Heart right ventricle (tissue), 16 donors: ENCODE measurements around the gene PAQR5. TPM values are rescaled to one million over a fixed set of nuclear protein-coding genes. Genes with fewer than 3 reads are reported as not detected.
A peak's percentile ranks its signal among the peaks of the same experiment; 100 is the strongest.

Experiments
- ATAC-seq, 8 donors: fragments of 200-7000 bp; cut with Tn5 transposase; one replicate each; pipeline ENCODE4 v1.9.1; 2020; ENCODE audit warnings: mild to moderate bottlenecking in 8 of 8, moderate library complexity in 8 of 8, moderate number of reproducible peaks in 1 of 8
- DNase-seq, 2 donors: peaks; one replicate each; pipeline ENCODE4 v3.0.0-alpha.2; 2020
- H3K27ac ChIP-seq, 10 donors: fragments of 200-600 bp; sonication (generic) in 2 of 10; one replicate each; pipeline versions ENCODE4 v1.5.0 to v1.8.0; 2020 to 2022; ENCODE audit warnings: mild to moderate bottlenecking in 3 of 10
- H3K27me3 ChIP-seq, 7 donors: fragments of 200-600 bp; one replicate each; pipeline ENCODE4 v1.8.0; 2021 to 2022; ENCODE audit warnings: mild to moderate bottlenecking in 2 of 7
- H3K36me3 ChIP-seq, 9 donors: fragments of 200-600 bp; sonication (generic) in 1 of 9; one replicate each; pipeline versions ENCODE4 v1.5.0 to v1.8.0; 2020 to 2022; ENCODE audit warnings: mild to moderate bottlenecking in 2 of 9
- H3K4me1 ChIP-seq, 9 donors: fragments of 200-600 bp; sonication (generic) in 1 of 9; one replicate each; pipeline versions ENCODE4 v1.5.0 to v1.8.0; 2020 to 2022; ENCODE audit warnings: mild to moderate bottlenecking in 4 of 9
- H3K4me3 ChIP-seq, 10 donors: fragments of 200-600 bp; sonication (generic) in 2 of 10; one replicate each; pipeline versions ENCODE4 v1.5.0 to v1.8.0; 2020 to 2022; ENCODE audit warnings: mild to moderate bottlenecking in 7 of 10, moderate library complexity in 2 of 10
- H3K9me3 ChIP-seq, 11 donors: fragments of 200-600 bp in 10 of 11; sonication (generic) in 2 of 11; one replicate each; pipeline versions ENCODE4 v1.5.0 to v1.8.0; 2013 to 2022; ENCODE audit warnings: mild to moderate bottlenecking in 2 of 11, control low read depth in 1 of 11, moderate library complexity in 1 of 11
- WGBS, 2 donors: extraction: QIAGEN DNeasy Blood & Tissue Kit; methylation state at CpG; one replicate each; pipeline ENCODE4 v1.1.7; 2013; ENCODE audit warnings: inconsistent platforms in 1 of 2; 5-methylcytosine and 5-hydroxymethylcytosine counted together
- intact Hi-C, 10 donors: fragments of 100-400 bp; cut with DNase I; formaldehyde crosslinking; loops; one replicate each; pipeline versions ENCODE4 v1.11.1 to v1.14.2; 2022
- polyA plus RNA-seq, 2 donors: library from polyadenylated mRNA; stranded (reverse); fragments of 200-250 nt; gene quantifications; one replicate each; pipeline ENCODE4 v1.2.3, GENCODE V29; 2013
- total RNA-seq, 10 donors: library from RNA; stranded (reverse); fragmentation: NEBNext Ultra II Directional in 3 of 10; extraction: Animal tissue kit (Norgen Biotek cat#: 25700) in 3 of 10; gene quantifications; one replicate each; pipeline versions ENCODE4 v1.2.1 to v1.2.4, GENCODE V29; 2021 to 2023
- TF ChIP-seq, protein P1 (sequence below), 9 donors: fragments of 200-600 bp; sonication (generic) in 2 of 9; IDR thresholded peaks; one replicate each; pipeline versions ENCODE4 v1.5.0 to v1.8.0; 2021 to 2022; ENCODE audit warnings: antibody characterized with exemption in 9 of 9, mild to moderate bottlenecking in 5 of 9, moderate library complexity in 1 of 9
- donor health status: Arrhythmogenic right ventricular cardiomyopathy.
- donor health status: ischemic (EF 13 %, LVEDD 7.1; RV severe dilation, severe dysfunction).
- donor health status: healthy with polysubstance abuse.
- donor health status: DM: no; HTN: yes; CAD: no.
- donor health status: DM: no; HTN: no; CAD: no.
- donor health status: ischemic (EF 25% LVEDD 6.9; RV normal size, moderate dysfunction).
- donor health status: ischemic (EF 25% LVEDD 5.7; RV mildly dilated, moderate dysfunction).
- donor health status: healthy.
- donor health status: DM: yes; HTN: yes; CAD: no.
- donor health status: Ischemic cardiomyopathy.
- donor health status: ischemic (EF 35%, LVEDD 5.7; RV mildly dilated, moderate dysfunction).
- donor health status: nonischemic (EF 11% LVEDD 7.7; RV severe dilation, severe dysfunction).
- donor health status: DM: yes; HTN: yes; CAD: no.
- donor health status: PGD.
- donor health status: ischemic (EF 29% LVEDD 5.4; RV normal size, mild dysfunction).
- donor health status: nonischemic (EF 23%, LVEDD 6.1; RV moderate dilation, normal function).

The PAQR5 gene
- total and polyA plus RNA-seq, 12 donors: 0.32 to 1.0 (median 0.60) TPM

DNA sequence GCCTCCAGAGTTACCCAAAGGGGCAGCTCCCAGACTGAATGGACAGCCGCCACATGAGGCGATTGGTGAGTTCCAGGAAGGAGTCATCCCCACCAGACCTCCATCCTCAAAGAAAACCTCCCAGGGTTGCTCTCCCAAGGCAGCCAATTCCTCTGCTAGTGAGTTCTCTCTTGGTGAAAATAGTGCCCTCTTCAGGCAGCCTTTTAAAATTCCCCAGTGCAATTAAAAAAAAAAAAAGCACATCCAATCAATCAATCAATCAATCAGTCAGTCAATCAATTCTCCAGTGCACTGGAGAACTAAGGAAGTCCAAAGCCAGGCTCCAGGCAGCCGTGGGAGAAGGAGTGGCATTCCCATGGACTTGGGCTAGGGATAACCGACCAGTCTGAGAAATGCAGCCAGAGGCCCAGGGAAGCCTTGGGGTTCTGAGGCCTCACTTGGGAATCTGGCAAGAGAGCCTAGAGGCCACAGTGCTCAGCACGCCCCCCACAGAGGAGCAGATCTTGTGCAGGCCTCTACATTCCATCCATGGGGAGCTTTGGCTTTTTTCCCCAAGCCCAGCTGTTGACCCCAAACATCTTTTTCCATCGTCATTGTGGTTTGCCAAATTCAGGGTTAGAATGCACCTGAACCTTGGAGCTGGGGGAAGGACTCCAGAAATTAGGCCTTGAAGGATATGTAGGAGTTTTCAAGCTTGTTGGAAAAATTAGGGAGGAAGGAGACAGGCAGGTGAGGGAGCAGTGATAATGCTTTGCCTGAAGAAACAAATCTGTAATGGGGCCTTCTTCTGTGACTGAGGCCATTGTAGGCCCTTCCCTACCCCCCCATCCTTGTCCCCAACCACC lies 4.8 kb downstream of the PAQR5 start:
- peak overlapping the region in 1 of 10 donors; percentile 59 for H3K27ac ChIP-seq
- peaks cover 0 to 32% (median 23%) of the 10 kb centered on the region in 7 donors for H3K27me3 ChIP-seq
- H3K4me1 ChIP-seq: peaks cover 0 to 19% (median 11%) of the 10 kb centered on the region in 9 donors
- no peak overlapping the region for H3K4me3 ChIP-seq
- no peaks in the 10 kb centered on the region for H3K36me3 ChIP-seq
- intact Hi-C loops: no loop called here
- TF ChIP-seq, protein P1, sequence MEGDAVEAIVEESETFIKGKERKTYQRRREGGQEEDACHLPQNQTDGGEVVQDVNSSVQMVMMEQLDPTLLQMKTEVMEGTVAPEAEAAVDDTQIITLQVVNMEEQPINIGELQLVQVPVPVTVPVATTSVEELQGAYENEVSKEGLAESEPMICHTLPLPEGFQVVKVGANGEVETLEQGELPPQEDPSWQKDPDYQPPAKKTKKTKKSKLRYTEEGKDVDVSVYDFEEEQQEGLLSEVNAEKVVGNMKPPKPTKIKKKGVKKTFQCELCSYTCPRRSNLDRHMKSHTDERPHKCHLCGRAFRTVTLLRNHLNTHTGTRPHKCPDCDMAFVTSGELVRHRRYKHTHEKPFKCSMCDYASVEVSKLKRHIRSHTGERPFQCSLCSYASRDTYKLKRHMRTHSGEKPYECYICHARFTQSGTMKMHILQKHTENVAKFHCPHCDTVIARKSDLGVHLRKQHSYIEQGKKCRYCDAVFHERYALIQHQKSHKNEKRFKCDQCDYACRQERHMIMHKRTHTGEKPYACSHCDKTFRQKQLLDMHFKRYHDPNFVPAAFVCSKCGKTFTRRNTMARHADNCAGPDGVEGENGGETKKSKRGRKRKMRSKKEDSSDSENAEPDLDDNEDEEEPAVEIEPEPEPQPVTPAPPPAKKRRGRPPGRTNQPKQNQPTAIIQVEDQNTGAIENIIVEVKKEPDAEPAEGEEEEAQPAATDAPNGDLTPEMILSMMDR (IDR thresholded peaks at IDR 0.05): no peak
- DNase-seq: no peak
- WGBS, 2 donors: 83 to 89% methylated on average over 6 of the region's 6 CpGs
- H3K9me3 ChIP-seq: peaks cover 0 to 3% (median 0%) of the 10 kb centered on the region in 11 donors
- no peak for ATAC-seq

DNA sequence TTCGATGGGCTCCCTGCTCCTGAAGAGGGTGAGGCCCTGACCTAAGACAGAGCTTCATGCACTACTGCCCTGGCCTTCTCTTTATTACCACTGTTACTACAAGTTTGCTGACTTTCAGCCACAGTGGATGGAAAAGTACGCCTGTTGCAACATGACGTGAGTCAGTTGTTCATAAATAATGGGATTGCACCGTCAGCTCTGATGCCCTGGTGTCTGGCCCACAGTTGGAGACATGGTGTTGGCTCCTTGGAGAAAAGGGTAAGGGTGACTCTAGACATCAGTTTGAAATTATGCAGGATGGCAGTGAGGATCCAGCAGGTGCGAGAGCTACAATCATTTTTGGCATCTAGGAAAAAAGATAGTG lies 5.5 kb downstream of the PAQR5 start:
- DNase-seq (no peak), ATAC-seq (no peak)
- H3K4me3 ChIP-seq: no peak overlapping the region
- no peaks in the 10 kb centered on the region for H3K36me3 ChIP-seq
- WGBS, 2 donors: 62 to 88% methylated on average over 5 of the region's 5 CpGs
- H3K27ac ChIP-seq: peak overlapping the region in 1 of 10 donors; percentile 59
- intact Hi-C loops: no loop called here
- peaks cover 0 to 3% (median 0%) of the 10 kb centered on the region in 11 donors for H3K9me3 ChIP-seq
- H3K27me3 ChIP-seq: peaks cover 0 to 26% (median 17%) of the 10 kb centered on the region in 7 donors
- TF ChIP-seq, protein P1 (IDR thresholded peaks at IDR 0.05): no peak
- H3K4me1 ChIP-seq: peaks cover 0 to 14% (median 7%) of the 10 kb centered on the region in 9 donors

DNA sequence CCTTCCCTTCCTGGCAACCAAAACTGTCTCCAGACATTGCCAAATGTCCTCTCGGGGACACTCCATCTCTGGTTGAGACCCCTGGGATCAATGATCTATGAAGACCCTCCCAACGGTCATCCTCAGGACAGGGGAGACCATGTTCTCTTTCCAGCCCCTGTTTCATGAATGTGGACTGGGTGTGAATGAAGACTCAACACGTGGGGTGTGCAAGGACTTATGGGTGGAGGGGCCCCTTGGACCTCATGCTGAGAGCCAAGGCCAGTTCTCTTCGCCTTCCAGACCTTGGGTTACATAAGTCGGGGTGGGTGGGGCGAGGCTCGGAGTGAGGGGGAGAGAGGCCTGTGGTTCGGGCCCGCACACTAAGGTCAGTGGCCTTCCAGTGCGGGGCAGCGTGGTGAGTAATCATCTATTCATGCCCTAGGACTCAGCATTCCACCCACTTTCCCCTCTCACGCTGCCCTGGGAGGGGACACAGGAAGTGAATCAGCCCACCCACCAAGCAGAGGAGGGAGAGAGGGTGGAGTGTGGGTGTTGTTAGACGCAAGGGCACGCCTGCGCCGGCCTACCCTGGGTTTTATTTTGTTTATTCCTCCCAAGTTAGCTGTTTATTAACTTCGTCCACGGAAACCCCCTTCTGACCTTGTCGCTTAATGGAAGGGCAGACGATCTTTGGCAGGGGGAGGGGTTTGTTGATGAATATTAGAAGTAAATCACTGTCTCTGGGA lies 6.7 kb downstream of the PAQR5 start:
- H3K4me3 ChIP-seq: no peak overlapping the region

More for the DNA sequence above, 6.7 kb downstream of the PAQR5 start:
- peak overlapping the region in 1 of 10 donors; percentile 1 for H3K27ac ChIP-seq
- TF ChIP-seq, protein P1 (IDR thresholded peaks at IDR 0.05): no peak
- 79 to 87% methylated on average over 20 of the region's 20 CpGs for WGBS, 2 donors
- H3K9me3 ChIP-seq: peaks cover 0 to 3% (median 0%) of the 10 kb centered on the region in 11 donors
- H3K36me3 ChIP-seq: no peaks in the 10 kb centered on the region
- peak in 6 of 8 donors; percentile 31 to 87 (median 64) for ATAC-seq
- intact Hi-C loops: no loop called here
- DNase-seq: peak in 1 of 2 donors; percentile 29
- peaks cover 0 to 6% (median 0%) of the 10 kb centered on the region in 9 donors for H3K4me1 ChIP-seq
- H3K27me3 ChIP-seq: peaks cover 0 to 14% (median 5%) of the 10 kb centered on the region in 7 donors
